ENCODE measurements around the gene SOX18.

- TF ChIP-seq CTCF (IDR thresholded peaks at IDR 0.05) (no peak), EZH2 (IDR thresholded peaks at IDR 0.05) (no peak), EZH2phosphoT487 (IDR thresholded peaks at IDR 0.05) (no peak)
These were observed 17.7 kb upstream of the SOX18 start for GRCh38 chr20:64067005-64067632.
